ENCODE measurements around the gene JAG1.

Gene JAG1

DNA sequence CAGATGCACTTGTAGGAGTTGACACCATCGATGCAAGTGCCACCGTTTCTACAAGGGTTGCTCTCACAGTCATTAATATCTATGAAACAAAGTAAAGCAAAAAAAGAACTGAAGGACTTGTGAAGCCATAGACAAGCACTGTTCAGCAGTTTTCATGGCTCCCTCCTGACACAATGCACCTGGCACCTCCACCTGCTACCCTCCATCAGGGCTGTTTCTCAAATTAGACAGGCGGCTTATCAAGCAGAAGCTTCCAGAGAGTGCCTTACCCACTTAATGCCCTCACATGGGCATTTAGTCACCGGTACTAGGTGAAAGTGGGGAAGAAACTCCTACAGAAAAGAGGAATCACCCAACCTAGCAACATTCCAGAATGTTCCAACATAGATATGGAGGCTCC is 27.8 kb downstream of the JAG1 start:
- no peak overlapping the region for H3K27ac ChIP-seq
- TF ChIP-seq, protein P1, sequence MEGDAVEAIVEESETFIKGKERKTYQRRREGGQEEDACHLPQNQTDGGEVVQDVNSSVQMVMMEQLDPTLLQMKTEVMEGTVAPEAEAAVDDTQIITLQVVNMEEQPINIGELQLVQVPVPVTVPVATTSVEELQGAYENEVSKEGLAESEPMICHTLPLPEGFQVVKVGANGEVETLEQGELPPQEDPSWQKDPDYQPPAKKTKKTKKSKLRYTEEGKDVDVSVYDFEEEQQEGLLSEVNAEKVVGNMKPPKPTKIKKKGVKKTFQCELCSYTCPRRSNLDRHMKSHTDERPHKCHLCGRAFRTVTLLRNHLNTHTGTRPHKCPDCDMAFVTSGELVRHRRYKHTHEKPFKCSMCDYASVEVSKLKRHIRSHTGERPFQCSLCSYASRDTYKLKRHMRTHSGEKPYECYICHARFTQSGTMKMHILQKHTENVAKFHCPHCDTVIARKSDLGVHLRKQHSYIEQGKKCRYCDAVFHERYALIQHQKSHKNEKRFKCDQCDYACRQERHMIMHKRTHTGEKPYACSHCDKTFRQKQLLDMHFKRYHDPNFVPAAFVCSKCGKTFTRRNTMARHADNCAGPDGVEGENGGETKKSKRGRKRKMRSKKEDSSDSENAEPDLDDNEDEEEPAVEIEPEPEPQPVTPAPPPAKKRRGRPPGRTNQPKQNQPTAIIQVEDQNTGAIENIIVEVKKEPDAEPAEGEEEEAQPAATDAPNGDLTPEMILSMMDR (conservative IDR thresholded peaks at IDR 0.05): no peak
- TF ChIP-seq ZFX (IDR thresholded peaks at IDR 0.05): no peak

DNA sequence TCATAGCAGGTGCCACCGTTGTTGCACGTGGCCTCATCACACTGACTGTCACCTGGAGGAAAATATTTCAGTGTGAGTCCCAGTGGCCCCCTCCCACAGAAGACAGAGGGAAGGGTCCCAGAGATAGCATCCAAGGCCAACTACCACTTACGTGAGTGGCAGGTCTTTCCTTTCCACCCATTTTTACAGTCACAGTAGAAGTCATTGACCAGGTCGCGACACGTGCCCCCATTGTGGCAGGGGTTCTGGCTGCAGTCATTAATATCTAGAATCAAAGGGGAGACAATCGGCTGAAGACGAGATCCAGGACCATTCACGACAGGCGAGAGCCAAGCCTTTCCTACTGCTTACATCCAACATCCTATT is 28.6 kb downstream of the JAG1 start:
- TF ChIP-seq, protein P1 (conservative IDR thresholded peaks at IDR 0.05): no peak
- TF ChIP-seq ZFX (IDR thresholded peaks at IDR 0.05): no peak
- no peak overlapping the region for H3K27ac ChIP-seq

DNA sequence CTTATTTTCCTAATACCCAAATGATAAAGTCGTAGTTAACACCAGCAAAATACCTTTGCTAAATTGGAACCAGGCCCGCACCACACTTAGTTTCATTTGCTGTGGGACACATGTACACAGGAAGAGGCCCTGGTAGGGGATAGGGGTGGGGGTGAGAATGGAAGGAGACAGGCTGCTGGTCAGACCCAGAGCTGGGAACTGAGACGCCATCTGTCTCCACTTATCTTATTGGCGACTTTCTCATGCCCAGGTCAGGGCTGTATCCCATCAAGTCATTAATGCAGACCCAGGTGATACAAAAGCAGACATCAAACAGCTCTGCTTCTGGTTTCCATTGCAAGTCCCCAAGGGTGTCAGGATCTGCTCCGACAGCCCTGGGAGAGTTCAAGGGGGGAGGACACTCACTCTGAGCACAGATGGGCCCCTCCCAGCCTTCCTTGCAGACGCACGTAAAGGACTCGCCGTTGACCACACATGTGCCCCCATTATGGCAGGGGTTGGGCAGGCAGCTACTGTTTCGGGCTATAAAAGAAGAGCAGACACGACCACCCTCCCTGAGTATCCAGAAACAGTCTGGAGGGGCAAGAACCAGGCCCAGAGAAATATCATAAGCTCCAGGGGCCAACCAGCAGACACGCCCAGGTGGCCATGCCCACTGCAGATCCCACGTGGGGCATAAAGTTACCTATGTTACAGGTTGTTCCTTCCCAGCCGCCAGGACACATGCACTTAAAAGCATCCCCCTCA is 29.2 kb downstream of the JAG1 start:
- TF ChIP-seq, protein P1 (conservative IDR thresholded peaks at IDR 0.05): no peak
- no peak for TF ChIP-seq ZFX (IDR thresholded peaks at IDR 0.05)
- H3K27ac ChIP-seq: no peak overlapping the region

DNA sequence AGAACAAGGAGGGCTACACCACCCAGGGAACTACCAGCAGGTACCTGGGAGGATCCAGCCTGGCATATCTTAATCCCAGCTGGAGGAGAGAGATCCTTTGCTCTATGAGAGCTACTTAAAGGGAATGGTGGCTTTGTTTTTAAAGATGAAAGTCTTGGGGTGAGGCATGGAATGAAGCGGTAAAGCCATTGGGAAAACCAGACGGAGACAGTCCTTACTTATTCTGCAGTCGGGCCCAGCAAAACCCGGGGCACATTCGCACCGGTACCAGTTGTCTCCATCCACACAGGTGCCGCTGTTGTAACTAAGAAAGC is 30.3 kb downstream of the JAG1 start:
- H3K27ac ChIP-seq: no peak overlapping the region
- TF ChIP-seq, protein P1 (conservative IDR thresholded peaks at IDR 0.05): no peak
- no peak for TF ChIP-seq ZFX (IDR thresholded peaks at IDR 0.05)

DNA sequence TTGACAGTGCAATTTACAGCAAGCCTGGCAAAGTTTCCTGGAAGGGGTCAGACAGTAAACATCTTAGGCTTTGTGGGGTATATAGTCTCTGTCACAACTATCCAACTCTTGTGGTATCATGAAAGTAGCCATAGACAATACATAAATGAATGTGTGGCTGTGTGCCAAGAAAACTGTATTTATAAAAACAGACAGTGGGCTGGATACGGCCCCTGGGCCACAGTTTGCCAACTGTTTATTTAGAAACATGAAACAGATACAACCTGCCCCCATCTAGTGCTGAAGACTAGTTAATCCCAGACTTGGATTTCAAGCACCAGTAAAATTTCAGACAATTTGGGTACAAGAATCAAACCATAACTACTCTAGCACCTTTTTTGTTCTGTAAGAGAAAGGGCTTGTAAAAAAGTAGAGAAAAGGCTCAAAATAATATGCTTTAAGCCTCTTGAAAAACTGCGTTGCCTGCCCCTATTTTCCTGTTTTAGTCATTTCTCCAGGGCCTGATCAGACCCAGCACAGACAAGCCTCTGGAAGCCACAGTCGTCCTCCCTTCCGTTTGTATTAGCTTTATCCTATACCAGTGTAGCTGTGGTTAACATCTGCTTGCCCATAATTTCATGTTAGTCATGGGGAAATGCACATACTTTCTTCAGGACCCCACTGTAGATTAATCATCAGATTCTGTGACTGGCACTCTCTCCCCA is 30.8 kb downstream of the JAG1 start:
- no peak overlapping the region for H3K27ac ChIP-seq

DNA sequence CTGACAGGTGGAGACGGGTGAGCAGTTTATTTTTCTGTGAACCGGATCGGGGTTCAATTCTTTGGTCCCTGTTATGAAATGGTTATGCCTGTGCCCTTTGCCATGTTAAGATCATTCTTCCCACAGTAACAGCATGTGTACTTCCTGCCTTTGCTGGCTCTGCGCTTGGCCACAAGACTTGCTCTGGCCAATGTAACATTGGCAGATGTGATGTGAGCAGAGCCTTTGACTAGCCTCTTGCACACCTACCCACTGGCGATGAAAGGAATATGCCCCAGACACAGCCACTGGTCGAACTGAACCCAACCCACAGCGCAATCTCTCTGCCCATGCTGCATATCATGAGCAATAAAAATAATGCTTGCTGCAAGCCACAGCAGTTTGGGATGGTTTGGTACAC is 31.9 kb downstream of the JAG1 start:
- TF ChIP-seq, protein P1 (conservative IDR thresholded peaks at IDR 0.05): no peak
- no peak for TF ChIP-seq ZFX (IDR thresholded peaks at IDR 0.05)
- H3K27ac ChIP-seq: no peak overlapping the region

More for the DNA sequence above, 30.8 kb downstream of the JAG1 start:
- TF ChIP-seq ZFX (IDR thresholded peaks at IDR 0.05): no peak
- TF ChIP-seq, protein P1 (conservative IDR thresholded peaks at IDR 0.05): no peak

DNA sequence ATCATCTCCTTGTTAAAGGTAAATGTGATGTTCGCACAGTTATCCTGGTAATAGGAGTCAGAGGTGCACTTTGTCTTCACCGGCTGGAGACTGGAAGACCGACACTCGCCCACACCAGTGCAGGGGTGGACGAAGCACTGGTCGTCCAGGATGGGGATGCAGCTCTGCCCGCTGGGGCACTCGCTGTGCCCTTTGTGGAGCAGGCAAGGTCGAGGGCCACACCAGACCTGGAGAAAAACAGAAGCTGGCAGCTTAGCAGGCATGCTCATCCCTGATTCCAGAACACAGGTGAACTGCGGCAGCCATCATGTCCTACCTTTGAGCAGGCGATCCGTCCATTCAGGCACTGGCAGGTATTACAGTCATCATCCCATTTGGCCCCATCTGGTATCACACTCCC is 32.3 kb downstream of the JAG1 start:
- H3K27ac ChIP-seq: no peak overlapping the region
- TF ChIP-seq ZFX (IDR thresholded peaks at IDR 0.05): no peak
- TF ChIP-seq, protein P1 (conservative IDR thresholded peaks at IDR 0.05): no peak

Measured in C4-2B (cell line).